ENCODE results near the gene ERC2.

Gene ERC2

GRCh38 chr3:56135941-56136340 is 332.3 kb downstream of the ERC2 start:
- TF ChIP-seq, protein P1, sequence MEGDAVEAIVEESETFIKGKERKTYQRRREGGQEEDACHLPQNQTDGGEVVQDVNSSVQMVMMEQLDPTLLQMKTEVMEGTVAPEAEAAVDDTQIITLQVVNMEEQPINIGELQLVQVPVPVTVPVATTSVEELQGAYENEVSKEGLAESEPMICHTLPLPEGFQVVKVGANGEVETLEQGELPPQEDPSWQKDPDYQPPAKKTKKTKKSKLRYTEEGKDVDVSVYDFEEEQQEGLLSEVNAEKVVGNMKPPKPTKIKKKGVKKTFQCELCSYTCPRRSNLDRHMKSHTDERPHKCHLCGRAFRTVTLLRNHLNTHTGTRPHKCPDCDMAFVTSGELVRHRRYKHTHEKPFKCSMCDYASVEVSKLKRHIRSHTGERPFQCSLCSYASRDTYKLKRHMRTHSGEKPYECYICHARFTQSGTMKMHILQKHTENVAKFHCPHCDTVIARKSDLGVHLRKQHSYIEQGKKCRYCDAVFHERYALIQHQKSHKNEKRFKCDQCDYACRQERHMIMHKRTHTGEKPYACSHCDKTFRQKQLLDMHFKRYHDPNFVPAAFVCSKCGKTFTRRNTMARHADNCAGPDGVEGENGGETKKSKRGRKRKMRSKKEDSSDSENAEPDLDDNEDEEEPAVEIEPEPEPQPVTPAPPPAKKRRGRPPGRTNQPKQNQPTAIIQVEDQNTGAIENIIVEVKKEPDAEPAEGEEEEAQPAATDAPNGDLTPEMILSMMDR (IDR thresholded peaks at IDR 0.05; ENCODE audit: low read depth, low read length) = no peak
- no peak overlapping the region for H3K4me3 ChIP-seq (ENCODE audit: low read depth, low read length)

DNA sequence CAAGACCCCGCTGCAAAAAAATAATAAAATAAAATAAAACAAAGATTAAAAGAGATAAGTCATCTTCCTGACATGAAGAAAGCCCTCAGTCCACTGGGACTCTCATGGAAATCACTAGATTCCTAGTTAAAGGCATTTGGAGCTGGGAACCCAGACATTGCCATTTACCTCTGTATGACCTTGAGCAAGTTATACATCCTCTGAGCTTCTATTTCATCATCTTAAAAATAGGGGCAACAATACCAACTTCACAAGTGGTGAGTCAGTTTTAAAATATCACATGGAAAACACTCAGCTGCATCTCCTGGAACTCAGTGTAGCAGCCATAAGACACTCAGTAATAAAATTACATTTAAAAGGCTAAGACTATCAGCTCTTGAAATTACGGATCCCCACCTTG is 334.8 kb downstream of the ERC2 start:
- no peak overlapping the region for H3K4me3 ChIP-seq (ENCODE audit: low read depth, low read length)
- TF ChIP-seq, protein P1 (IDR thresholded peaks at IDR 0.05; ENCODE audit: low read depth, low read length) = no peak

GRCh38 chr3:56132762-56133161 is 335.5 kb downstream of the ERC2 start:
- no peak overlapping the region for H3K4me3 ChIP-seq (ENCODE audit: low read depth, low read length)
- TF ChIP-seq, protein P1 (IDR thresholded peaks at IDR 0.05; ENCODE audit: low read depth, low read length) = no peak

GRCh38 chr3:56131974-56132590 is 336.2 kb downstream of the ERC2 start:
- no peak overlapping the region for H3K4me3 ChIP-seq (ENCODE audit: low read depth, low read length)
- TF ChIP-seq, protein P1 (IDR thresholded peaks at IDR 0.05; ENCODE audit: low read depth, low read length) = no peak

DNA sequence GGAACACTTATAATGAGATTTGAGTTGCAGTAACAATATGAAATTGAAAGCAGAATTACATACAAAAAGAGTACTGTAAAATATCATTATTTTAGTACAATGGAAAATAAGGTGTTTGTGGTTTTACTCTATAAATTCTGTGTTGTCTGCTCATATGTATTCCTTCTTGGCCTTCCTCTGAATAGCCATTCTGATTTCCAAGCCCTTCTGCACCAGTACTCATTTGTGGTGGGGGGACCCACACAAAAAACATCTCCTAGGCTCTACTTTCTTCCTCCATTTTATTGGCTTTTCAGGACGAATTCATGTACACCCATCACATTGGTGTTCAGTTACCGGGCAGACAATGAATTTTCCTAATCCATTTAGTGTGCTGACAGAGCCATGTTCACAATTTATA is 338.2 kb downstream of the ERC2 start:
- no peak overlapping the region for H3K4me3 ChIP-seq (ENCODE audit: low read depth, low read length)
- TF ChIP-seq, protein P1 (IDR thresholded peaks at IDR 0.05; ENCODE audit: low read depth, low read length) = no peak

GRCh38 chr3:56126632-56127031 is 341.6 kb downstream of the ERC2 start:
- H3K4me3 ChIP-seq (ENCODE audit: low read depth, low read length) = no peak overlapping the region
- TF ChIP-seq, protein P1 (IDR thresholded peaks at IDR 0.05; ENCODE audit: low read depth, low read length) = no peak

- no peak overlapping the region for H3K4me3 ChIP-seq (ENCODE audit: low read depth, low read length)
- TF ChIP-seq, protein P1 (IDR thresholded peaks at IDR 0.05; ENCODE audit: low read depth, low read length) = no peak
Measured at GRCh38 chr3:56125358-56126005, 342.8 kb downstream of the ERC2 start.

Data from WI38 (cell line).